DMS79 (cell line): ENCODE measurements around the gene BCOR.
A peak's percentile ranks its signal among the peaks of the same experiment; 100 is the strongest.

Experiments used
- DNase-seq: peaks from one replicate; lab custom pipeline; 2025; lab: John Stamatoyannopoulos, UW

BCOR gene

GRCh38 chrX:40019541-40019940, 78.2 kb downstream of the BCOR start:
- DNase-seq = no peak

GRCh38 chrX:40018041-40018440, 79.7 kb downstream of the BCOR start:
- DNase-seq = no peak

DNA sequence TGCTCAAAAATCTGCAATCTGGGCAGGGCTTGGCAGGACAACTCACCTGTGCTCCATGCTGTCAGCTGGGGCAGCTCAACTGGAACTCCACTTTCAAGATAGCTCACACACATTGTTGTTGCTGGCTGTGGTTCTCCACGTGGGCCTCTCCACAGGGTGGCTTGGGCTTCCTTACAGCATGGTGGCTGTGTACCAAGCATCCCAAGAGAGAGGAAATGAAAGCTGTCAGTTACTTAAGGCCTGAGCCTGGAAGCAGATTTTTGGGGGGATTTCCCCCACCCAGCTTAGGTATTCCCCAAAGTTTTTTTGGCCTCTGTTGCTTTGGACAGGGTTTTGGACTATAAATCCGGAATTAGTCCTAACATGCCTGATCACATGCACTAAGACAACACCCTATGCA, 81.0 kb downstream of the BCOR start:
- DNase-seq = no peak

- no peak for DNase-seq
Observed at GRCh38 chrX:40015693-40016092, 82.1 kb downstream of the BCOR start.

GRCh38 chrX:40013266-40014195, 84.2 kb downstream of the BCOR start:
- DNase-seq = peak; percentile 34

- no peak for DNase-seq
Observed at GRCh38 chrX:40012868-40013265, 84.9 kb downstream of the BCOR start.

DNA sequence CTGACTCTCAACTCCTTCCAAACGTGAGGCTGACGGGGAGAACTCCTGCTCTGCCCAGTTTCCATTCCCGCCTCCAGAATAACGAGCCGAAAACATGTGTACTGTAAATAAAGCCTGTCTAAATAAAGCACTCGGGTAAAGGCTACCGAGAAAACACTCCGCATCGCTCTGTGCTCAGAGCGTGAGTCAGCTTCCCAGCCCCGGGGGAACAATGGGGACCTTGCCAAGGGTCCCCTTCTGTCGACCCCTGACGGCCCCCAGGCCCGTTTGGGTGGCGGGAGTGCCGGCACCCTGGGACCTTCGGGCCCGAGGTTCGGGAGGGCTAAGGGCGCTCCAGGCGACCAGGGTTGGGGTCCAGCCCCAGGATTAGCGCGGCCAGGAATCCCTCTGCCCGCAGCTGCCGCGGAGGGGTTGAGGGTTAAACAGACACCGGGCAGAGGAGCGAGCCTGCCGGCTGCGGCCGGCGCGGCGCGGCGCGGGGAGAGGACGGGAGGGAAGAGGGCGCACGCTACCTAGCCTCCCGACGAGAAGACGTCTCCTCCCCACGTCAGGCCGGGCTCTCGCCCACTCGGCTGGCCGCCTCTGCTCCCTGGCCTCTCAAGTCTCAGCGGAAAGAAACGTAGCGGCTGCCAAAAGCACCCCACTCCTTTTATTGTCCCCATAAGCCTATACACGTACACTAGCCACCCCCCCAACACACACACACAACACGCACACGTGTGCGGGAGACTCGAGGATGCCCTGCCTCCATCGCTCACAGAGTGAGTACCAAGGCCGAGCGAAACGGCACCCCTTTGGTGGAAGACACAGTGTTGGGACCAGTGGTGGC, 85.5 kb downstream of the BCOR start:
- DNase-seq = no peak

GRCh38 chrX:40011322-40012038, 86.3 kb downstream of the BCOR start:
- no peak for DNase-seq

DNA sequence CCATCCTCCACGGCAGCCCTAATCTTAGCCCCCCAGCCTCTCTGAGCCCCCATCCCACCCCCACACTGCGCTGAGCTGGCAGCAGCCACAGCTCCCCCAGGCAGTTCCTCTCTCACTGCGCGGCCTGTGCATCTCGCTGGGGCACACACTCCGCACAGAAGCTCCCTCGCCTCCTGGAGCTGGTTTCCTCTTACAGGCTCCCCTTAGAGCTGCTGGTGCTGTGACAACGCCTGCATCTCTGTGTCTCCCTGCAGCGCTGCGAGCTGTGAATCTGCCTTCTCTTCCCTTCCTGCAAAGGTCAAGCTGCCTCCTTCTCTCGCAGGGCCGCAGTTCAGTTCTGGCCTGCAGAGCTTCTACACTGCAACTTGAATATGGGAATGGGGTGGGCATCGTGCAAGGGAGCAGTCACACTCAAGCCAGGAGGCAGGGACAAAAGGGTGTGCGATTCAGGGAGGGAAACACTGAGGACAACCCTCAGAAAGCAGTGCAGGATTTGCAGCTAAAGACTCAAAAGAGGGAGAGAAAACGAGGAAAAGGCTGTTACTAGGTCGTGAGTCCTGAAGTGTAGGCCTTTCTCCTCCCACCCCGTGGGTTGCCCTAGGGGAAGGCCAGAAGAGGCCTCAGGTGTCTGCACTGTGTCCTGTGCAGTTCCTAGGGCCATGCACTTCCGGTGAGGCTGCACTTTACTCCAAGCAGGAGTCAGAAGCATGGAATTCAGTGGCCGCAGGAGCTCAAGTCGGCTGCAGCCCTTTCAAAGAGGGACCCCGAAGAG, 87.0 kb downstream of the BCOR start:
- no peak for DNase-seq

- no peak for DNase-seq
Observed at GRCh38 chrX:40009890-40010289, 87.9 kb downstream of the BCOR start.

GRCh38 chrX:40009462-40009851, 88.3 kb downstream of the BCOR start:
- DNase-seq = no peak

GRCh38 chrX:40008791-40009461, 88.8 kb downstream of the BCOR start:
- DNase-seq = no peak

DNA sequence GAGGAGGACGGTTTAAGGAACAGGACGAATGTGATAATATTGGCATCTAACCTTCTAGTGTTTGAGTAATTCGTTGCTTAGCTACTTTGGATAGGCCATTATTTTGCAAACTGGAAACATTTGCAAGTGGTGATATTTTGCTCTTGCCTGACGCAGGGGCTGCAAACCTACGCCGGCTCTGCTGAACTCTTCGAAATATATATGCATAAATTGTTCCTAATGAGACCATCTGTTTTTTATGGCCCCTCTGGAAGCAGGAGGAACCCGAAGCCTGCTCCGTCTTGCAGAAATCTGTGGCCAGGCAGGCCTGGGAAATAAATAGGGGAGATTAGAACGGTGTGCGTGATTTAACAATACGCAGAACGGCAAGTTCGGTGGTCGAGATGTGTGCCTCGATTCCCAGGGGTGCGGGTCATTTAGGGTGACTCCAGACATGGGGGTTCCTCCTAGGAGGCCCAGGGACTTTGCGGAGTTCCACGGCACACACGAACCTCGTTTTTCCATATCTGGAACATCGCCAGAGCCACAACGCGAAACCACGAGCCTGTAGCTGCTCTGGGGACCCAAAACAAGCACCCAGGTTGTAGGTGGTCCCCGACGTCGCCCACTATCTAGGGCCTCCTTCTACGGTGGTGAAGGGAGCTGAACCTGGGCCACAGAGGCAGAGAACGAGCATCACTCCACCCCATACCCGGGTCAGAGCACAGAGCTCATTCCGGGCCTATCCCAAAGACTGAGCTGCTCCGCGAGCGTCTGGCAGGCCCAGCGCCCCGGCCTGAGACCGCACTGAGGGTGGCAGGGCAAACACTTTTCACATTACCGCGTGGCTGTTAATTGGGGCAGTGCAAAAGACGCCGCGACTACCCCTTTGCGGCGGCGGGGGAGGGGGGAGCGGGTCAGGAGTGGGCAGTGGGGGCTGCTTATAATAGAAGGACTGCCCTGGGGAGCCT, 89.7 kb downstream of the BCOR start:
- no peak for DNase-seq

DNA sequence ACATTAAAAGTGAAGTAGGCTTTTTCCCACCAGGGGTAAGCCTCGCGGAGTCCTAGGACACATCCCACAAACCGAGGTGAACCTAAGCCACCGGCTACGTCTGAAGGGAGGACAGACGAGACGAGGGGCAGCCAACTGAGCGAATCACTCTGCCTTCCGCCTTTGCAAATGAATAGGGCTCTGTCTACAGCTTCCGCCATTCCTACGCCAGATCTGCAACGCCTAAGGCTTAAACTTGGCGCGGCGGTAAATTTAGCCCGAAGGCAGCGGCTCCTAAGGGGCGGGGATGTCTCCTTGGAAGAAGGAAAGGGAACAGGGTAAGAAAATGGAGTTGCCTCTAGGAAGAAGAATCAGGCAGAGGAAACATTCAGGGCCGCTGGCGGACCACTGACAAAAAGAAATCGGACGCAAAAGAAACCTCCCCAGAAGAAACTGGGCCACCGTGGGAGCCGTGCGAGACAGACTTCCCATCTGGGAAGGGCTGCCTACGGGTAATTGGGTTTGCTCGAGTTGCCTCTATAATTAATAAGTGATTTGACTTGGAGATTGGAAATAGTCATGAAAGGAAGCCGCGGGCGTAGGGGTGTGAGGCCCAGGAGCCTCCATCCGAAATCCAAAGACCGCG, 90.5 kb downstream of the BCOR start:
- no peak for DNase-seq

DNA sequence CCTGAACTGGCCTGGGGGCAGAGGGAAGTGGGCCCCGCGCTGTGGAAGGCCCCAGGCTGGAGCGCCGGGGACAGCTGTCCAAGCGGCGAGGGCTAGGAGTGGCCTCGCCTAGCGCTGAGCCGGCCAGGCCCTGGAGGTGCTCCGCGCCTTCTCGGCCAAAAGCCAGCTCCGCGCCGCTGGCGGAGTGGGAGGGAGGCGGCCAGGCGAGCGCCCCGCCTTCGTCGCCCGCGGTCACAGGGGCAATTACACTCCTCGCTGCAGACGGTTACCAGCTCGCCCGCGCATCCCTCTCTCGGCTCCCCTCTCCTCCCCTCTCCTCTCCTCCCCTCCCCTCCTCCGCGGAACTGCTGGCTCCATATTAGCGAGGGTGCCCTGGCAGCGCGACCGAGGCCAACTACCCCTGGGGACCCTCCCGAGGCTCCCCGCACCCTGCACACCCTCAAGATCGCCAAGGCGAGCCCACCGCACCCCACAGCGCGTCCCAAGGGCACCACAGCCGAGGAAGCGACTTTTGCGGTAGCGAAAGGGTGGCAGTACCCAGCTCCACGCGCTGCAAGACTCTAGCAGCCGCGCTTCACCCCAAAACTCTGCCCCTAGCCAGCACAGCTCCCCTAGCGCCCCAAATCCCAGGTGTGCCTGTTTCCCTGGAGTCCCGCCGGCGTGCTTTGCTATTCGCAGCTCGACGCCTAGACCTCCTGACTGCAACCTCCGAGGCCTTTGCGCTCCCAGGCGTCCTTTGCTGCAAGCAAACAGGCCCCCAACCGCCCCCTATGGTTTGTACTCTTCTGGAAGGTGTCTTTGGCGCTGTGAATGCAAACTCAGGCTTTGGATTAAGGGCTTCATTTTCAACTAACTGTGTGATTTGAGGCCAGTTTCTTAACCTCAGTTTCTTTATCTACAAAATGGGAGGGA, 91.4 kb downstream of the BCOR start:
- DNase-seq = no peak

- DNase-seq = no peak
Observed at GRCh38 chrX:40005292-40006011, 92.3 kb downstream of the BCOR start.

DNA sequence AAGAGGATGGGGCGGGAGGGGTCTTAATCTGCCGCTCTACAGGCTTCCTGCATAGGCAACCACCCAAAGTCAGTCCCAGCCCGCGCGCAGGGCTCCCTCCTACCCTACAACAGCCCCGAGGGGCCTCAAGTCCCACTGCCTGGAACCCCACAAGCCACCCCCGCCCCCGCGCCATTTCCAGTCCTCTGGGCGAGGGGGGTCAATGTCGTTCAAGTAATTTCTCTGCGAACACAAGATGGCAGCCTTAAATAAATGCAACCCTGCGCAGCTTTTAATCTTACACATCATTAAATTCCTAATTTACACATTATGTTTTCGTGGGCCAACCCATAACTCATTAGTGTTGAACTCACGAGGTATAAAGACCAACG, 92.9 kb downstream of the BCOR start:
- DNase-seq = no peak

- no peak for DNase-seq
Observed at GRCh38 chrX:40004246-40004535, 93.6 kb downstream of the BCOR start.
